Islet of Langerhans (tissue), 1 donor: ENCODE results near the gene ITIH6.

Source experiments
- FAIRE-seq: peaks from one replicate; lab custom pipeline; 2011; peaks lifted over from hg19 to GRCh38; lab: Jason Lieb, UNC

The ITIH6 gene

GRCh38 chrX:54715621-54716020 lies 82.4 kb downstream of the ITIH6 start:
- no peak for FAIRE-seq

- no peak for FAIRE-seq
These were observed 83.6 kb downstream of the ITIH6 start for GRCh38 chrX:54714424-54714823.

- no peak for FAIRE-seq
These were observed 86.3 kb downstream of the ITIH6 start for GRCh38 chrX:54711735-54712134.

GRCh38 chrX:54710920-54711319 lies 87.1 kb downstream of the ITIH6 start:
- FAIRE-seq, result no peak

GRCh38 chrX:54708404-54708803 lies 89.7 kb downstream of the ITIH6 start:
- no peak for FAIRE-seq
